ENCODE measurements around the gene PRG3. TPM values are rescaled to one million over a fixed set of nuclear protein-coding genes. Genes with fewer than 3 reads are reported as not detected.

PRG3 gene
- total RNA-seq, 2 experiments from 2014 or later: not detected

DNA sequence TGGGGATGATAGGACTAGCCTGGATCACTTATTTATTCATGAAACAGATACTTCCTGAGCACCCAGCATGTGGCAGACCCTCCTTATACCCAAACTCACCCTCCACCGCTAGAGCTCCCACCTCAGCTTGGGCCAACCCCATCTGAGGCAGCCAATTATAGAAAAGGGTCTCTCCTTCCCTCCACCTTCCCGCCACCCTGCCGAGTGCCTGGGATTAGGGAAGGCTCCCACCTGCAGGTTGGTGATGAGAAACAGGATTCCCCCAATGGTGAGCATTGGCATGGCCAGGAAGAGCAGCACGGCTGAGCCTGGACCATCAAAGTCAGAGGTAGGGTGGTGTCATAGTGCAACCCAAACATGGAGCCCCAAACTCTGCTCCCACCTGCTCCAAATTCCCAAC, 40.1 kb upstream of the PRG3 start:
- Mint-ChIP-seq H3K36me3 (ENCODE audit: low read depth) (peaks cover 77% of the 10 kb centered on the region), H3K27ac (peak overlapping the region; percentile 41), H3K4me1 (peaks cover 60% of the 10 kb centered on the region), H3K9me3 (no peaks in the 10 kb centered on the region), H3K4me3 (no peak overlapping the region), H3K27me3 (no peaks in the 10 kb centered on the region)
- no peak for DNase-seq
- ChIA-PET POLR2A (no interaction called here), CTCF (interaction anchor here (1.3 to 2.2 kb wide), 2 partner anchors 16 to 72 kb away, joined by 3 to 7 read pairs; no protein-coding TSS in a partner anchor)

DNA sequence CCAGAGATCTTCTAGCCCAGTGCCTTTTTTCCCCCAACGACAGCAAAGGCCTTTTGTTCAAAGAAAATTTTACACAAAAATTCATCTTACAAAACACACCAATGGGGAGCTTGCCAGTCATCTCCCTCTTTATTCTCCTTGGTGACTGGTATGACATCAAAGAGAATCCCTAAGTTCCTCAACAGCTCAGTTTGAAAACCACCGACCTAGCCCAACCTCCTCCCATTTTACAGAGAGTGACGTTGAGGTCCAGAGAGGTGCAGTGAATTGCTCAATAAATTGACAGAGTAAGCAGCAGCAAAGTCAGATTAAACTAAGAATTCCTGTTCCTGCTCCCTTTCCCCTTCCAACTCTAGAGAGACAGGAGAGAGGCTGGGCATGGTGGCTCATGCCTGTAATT, 38.2 kb upstream of the PRG3 start:
- POLR2A ChIA-PET: no interaction called here
- DNase-seq: no peak
- H3K27ac Mint-ChIP-seq: peak overlapping the region; percentile 41
- CTCF ChIA-PET: interaction anchor here (0.6 to 1.4 kb wide), 4 partner anchors 12 to 1142 kb away, joined by 3 read pairs; no protein-coding TSS in a partner anchor
- peaks cover 83% of the 10 kb centered on the region for H3K36me3 Mint-ChIP-seq (ENCODE audit: low read depth)
- H3K4me1 Mint-ChIP-seq: peaks cover 47% of the 10 kb centered on the region
- no peaks in the 10 kb centered on the region for H3K9me3 Mint-ChIP-seq
- no peak overlapping the region for H3K4me3 Mint-ChIP-seq
- no peaks in the 10 kb centered on the region for H3K27me3 Mint-ChIP-seq

DNA sequence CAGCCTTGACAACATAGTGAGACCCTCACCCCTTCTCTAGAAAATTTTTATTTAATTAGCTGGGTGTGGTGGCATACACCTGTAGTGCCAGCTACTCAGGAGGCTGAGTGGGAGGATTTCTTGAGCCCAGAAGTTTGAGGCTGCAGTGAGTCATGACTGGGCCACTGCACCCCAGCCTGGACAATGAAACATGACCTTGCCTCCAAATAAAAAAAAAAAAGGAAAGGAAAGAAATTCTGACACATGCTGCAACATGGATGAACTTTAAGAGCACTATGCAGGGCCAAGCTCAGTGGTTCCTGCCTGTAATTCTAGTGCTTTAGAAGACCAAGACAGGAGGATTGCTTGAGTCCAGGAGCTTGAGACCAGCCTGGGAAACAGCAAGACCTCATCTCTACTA, 37.2 kb upstream of the PRG3 start:
- Mint-ChIP-seq H3K9me3 (no peaks in the 10 kb centered on the region), H3K27ac (no peak overlapping the region), H3K4me1 (peaks cover 48% of the 10 kb centered on the region), H3K27me3 (no peaks in the 10 kb centered on the region), H3K4me3 (no peak overlapping the region), H3K36me3 (ENCODE audit: low read depth) (peaks cover 88% of the 10 kb centered on the region)
- CTCF ChIA-PET: interaction anchor here (0.7 to 1.6 kb wide), 4 partner anchors 9 to 127 kb away, joined by 3 to 5 read pairs (median 3); partner anchors contain the start of gene SLC43A3
- no peak for DNase-seq
- POLR2A ChIA-PET: no interaction called here

DNA sequence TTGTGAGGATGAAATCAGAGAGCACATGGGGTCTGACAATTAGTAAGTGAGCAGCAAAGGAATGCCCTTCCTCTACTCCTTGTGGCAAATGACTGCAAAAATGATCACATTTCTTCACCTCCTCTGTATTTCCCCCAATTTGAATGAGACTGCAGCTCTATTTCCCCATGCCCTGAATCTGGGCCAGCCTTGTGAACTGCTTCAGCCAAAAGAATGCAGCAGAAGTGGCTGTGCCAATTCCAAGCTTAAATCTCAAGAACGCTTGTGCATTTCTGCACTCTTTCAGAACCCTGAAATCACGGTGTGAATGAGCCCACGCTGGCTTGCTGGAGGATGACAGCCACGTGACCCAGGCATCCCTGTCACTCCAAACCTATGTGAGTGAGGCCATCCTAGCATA, 36.1 kb upstream of the PRG3 start:
- POLR2A ChIA-PET: no interaction called here
- CTCF ChIA-PET: interaction anchor here (1.0 to 1.6 kb wide), 3 partner anchors 9 to 97 kb away, joined by 3 to 5 read pairs (median 3); partner anchors contain the start of gene SLC43A3
- Mint-ChIP-seq H3K9me3 (no peaks in the 10 kb centered on the region), H3K27ac (no peak overlapping the region), H3K36me3 (ENCODE audit: low read depth) (peaks cover 84% of the 10 kb centered on the region), H3K27me3 (no peaks in the 10 kb centered on the region), H3K4me1 (peaks cover 41% of the 10 kb centered on the region), H3K4me3 (no peak overlapping the region)
- no peak for DNase-seq

DNA sequence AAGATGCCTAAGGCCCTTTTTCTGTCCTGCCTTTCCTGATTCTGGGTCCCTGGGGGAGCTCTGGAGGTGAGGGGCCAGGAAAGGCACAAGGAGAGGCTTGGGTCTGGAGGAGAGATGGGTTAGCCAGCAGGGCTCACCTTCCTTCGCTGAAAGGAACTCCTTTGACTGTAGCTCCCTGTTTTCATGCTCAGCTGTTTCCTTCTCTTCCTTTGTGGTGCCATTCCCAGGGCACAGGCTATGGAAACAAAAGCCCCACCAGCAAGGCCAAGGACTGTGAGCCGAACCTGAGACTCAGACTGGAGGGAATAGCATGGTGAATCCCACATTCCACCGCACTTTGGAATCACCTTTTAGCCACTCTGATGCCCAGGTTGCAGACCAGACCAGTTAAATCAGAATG, 35.5 kb upstream of the PRG3 start:
- H3K27me3 Mint-ChIP-seq: no peaks in the 10 kb centered on the region
- no peak overlapping the region for H3K4me3 Mint-ChIP-seq
- ChIA-PET CTCF (interaction anchor here (1.0 to 1.2 kb wide), 2 partner anchors 8 to 98 kb away, joined by 3 read pairs; no protein-coding TSS in a partner anchor), POLR2A (no interaction called here)
- peaks cover 82% of the 10 kb centered on the region for H3K36me3 Mint-ChIP-seq (ENCODE audit: low read depth)
- no peak overlapping the region for H3K27ac Mint-ChIP-seq
- H3K9me3 Mint-ChIP-seq: no peaks in the 10 kb centered on the region
- peaks cover 35% of the 10 kb centered on the region for H3K4me1 Mint-ChIP-seq
- no peak for DNase-seq

DNA sequence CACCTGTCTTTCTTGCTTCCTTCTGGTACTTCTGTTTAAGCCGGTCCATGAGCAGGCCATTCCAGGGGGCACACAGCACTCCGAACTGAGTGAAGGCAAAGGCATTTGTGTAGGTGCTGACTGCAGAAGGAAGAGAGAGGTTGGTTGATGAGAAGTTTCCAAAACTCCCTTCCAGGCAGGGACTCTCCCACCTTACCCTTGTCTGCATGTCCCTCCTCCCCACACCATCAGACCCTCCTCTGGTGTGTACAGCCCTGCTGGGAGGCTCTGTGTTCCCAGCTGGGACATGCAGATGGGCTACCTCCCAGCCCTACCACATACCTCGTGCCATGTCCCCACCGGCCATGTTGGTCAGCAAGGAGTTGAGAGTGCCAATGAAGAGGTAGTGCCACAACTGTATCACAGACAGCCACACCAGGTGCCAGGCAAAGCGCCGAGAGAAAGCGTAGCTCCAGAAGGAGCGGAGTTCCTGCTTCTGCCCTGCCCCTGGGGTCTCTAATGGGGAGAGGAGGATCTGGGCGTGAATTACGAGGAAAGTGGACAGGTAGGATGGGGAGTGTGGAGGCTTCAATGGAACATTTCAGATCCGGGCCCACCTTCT, 33.8 kb upstream of the PRG3 start:
- Mint-ChIP-seq H3K4me3 (no peak overlapping the region), H3K27ac (no peak overlapping the region), H3K36me3 (ENCODE audit: low read depth) (peaks cover 78% of the 10 kb centered on the region), H3K9me3 (no peaks in the 10 kb centered on the region), H3K4me1 (peaks cover 25% of the 10 kb centered on the region), H3K27me3 (no peaks in the 10 kb centered on the region)
- POLR2A ChIA-PET: no interaction called here
- CTCF ChIA-PET: interaction anchor here (0.6 kb wide), 1 partner anchor 140 kb away, joined by 4 read pairs; no protein-coding TSS in a partner anchor
- no peak for DNase-seq

DNA sequence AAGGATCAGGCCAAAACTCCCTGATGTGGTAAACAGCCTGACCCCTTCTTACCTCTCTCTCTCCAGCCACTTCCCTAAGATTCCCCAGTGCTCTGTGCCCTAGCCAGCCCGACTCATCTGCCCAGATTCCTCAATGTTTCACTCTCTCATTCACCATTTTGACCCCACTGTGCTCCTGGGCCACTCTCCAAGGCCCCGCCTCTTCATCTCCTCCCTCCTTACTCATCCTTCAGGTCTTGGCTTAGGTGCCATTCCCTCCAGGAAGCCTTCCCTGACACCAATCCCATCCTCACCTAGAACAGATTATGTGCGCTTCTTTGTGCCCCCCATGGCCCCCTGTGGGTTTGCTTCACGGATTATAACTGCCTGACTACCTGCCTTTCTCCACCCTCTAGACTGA, 32.7 kb upstream of the PRG3 start:
- DNase-seq: no peak
- Mint-ChIP-seq H3K27ac (peak overlapping the region; percentile 16), H3K27me3 (no peaks in the 10 kb centered on the region), H3K9me3 (no peaks in the 10 kb centered on the region), H3K36me3 (ENCODE audit: low read depth) (peaks cover 79% of the 10 kb centered on the region), H3K4me1 (peaks cover 22% of the 10 kb centered on the region), H3K4me3 (no peak overlapping the region)
- ChIA-PET CTCF (interaction anchor here (0.6 kb wide), 1 partner anchor 141 kb away, joined by 4 read pairs; no protein-coding TSS in a partner anchor), POLR2A (no interaction called here)

DNA sequence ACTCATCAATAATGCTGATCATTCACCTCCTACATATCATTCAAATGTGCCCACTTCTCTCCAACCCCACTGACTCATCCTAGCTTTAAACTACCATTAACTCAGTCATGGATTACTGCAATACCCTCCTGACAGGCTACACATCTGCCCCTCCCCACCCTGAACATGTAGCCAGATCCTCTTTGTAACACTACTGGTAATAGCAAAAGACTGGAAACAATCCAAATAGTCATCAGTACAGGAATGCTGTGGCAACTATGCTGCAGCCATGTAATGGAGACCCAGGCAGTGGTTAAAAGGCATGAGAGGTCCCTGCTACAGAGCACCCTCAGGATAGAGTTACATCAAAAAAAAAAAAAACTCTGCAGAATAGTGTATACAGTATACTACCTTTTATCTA, 29.3 kb upstream of the PRG3 start:
- no peak overlapping the region for H3K4me3 Mint-ChIP-seq

DNA sequence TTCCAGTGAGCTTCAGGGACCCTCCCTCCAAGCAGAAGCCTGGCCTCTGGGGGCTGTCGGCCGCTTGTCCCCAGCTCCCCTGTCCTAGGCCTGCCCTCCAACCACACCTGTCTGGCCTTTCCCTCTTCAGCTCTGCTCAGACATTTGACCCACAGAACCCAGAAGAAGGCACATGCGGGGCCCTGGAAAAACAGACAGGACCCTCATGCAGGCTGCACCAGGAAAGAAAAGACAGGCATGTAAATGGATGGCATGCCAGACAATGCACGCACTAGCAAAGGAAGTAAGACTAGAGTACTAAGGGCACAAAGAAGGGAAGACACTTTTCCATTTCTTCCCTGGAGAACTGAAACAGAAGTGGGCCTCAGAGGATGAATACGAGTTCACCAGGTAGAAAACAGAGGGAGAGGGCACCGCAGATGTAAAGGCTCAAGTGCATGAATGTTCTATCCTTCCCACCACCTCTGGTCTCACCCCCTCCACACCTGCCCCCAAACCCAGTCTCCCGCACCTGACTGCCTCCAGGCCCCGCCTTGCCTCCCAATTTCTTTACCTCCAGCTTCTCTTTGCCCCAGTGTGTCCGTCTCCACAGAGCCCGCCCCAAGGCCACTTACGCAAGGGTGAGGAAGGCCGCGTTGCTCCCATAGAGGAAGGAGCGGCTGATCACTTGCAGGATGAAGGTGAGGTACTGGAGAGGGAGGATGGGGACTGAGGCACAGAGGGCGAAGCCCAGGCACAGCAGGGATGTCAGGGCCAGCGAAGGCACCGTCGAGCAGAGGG, 28.6 kb upstream of the PRG3 start:
- ChIA-PET POLR2A (no interaction called here), CTCF (interaction anchor here (1.1 to 1.8 kb wide), 3 partner anchors 7 to 48 kb away, joined by 3 read pairs; no protein-coding TSS in a partner anchor)
- peak overlapping the region; percentile 50 for H3K27ac Mint-ChIP-seq
- H3K27me3 Mint-ChIP-seq: no peaks in the 10 kb centered on the region
- H3K4me3 Mint-ChIP-seq: no peak overlapping the region
- peaks cover 46% of the 10 kb centered on the region for H3K4me1 Mint-ChIP-seq
- peaks cover 78% of the 10 kb centered on the region for H3K36me3 Mint-ChIP-seq (ENCODE audit: low read depth)
- DNase-seq: no peak
- H3K9me3 Mint-ChIP-seq: no peaks in the 10 kb centered on the region

More for the DNA sequence above, 29.3 kb upstream of the PRG3 start:
- Mint-ChIP-seq H3K4me1 (peaks cover 47% of the 10 kb centered on the region), H3K36me3 (ENCODE audit: low read depth) (peaks cover 80% of the 10 kb centered on the region), H3K27ac (peak overlapping the region; percentile 50), H3K27me3 (no peaks in the 10 kb centered on the region), H3K9me3 (no peaks in the 10 kb centered on the region)
- ChIA-PET CTCF (no interaction called here), POLR2A (no interaction called here)
- DNase-seq: no peak

DNA sequence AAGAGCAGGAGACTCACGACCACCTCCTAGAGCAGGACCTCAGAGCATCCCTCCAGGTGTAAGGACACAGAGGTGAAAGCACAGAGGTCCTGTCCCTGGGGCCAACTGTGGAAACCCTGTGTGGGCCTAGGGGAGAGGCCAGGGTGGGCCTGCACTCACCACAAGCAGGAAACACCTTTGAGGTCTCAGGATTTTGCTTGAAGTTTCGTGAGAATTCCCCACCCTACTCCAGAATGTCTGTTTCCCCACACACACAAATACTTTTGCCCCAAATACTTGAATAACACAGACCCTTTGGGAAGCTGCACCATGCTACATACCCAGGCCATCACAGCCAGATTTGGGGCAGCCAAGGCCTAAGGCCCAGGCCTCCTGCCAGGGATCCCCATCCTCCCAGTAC, 27.8 kb upstream of the PRG3 start:
- Mint-ChIP-seq H3K27ac (no peak overlapping the region), H3K9me3 (no peaks in the 10 kb centered on the region), H3K36me3 (ENCODE audit: low read depth) (peaks cover 70% of the 10 kb centered on the region), H3K27me3 (no peaks in the 10 kb centered on the region), H3K4me1 (peaks cover 41% of the 10 kb centered on the region), H3K4me3 (no peak overlapping the region)
- ChIA-PET CTCF (interaction anchor here (1.1 to 1.8 kb wide), 3 partner anchors 8 to 49 kb away, joined by 3 read pairs; no protein-coding TSS in a partner anchor), POLR2A (no interaction called here)
- no peak for DNase-seq

DNA sequence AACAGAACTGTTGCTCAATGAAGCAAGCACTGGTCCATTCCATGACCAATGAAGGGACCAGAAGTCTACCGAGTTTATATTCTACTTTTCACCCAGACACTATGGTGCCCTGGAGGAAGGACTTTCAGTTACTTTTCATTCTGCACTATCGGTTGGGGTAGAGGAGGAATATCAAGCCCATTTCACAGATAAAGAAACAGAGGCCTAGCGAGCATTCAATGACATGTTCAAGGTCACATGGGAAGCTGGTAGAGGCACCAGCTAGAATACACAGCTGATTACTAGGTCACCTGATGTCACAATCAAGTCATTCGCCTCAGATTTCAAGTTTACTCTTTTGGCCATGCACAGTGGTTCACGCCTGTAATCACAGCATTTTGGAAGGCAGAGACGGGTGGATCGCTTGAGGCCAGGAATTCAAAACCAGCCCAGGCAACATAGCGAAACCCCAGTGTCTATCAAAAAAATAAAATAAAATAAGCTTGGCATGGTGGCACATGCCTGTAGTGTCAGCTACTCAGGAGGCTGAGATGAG, 27.1 kb upstream of the PRG3 start:
- Mint-ChIP-seq H3K4me1 (peaks cover 35% of the 10 kb centered on the region), H3K9me3 (no peaks in the 10 kb centered on the region), H3K36me3 (ENCODE audit: low read depth) (peaks cover 63% of the 10 kb centered on the region), H3K4me3 (no peak overlapping the region), H3K27ac (peak overlapping the region; percentile 3), H3K27me3 (no peaks in the 10 kb centered on the region)
- DNase-seq: no peak
- ChIA-PET POLR2A (no interaction called here), CTCF (interaction anchor here (1.8 kb wide), 1 partner anchor 9 kb away, joined by 3 read pairs; no protein-coding TSS in a partner anchor)

DNA sequence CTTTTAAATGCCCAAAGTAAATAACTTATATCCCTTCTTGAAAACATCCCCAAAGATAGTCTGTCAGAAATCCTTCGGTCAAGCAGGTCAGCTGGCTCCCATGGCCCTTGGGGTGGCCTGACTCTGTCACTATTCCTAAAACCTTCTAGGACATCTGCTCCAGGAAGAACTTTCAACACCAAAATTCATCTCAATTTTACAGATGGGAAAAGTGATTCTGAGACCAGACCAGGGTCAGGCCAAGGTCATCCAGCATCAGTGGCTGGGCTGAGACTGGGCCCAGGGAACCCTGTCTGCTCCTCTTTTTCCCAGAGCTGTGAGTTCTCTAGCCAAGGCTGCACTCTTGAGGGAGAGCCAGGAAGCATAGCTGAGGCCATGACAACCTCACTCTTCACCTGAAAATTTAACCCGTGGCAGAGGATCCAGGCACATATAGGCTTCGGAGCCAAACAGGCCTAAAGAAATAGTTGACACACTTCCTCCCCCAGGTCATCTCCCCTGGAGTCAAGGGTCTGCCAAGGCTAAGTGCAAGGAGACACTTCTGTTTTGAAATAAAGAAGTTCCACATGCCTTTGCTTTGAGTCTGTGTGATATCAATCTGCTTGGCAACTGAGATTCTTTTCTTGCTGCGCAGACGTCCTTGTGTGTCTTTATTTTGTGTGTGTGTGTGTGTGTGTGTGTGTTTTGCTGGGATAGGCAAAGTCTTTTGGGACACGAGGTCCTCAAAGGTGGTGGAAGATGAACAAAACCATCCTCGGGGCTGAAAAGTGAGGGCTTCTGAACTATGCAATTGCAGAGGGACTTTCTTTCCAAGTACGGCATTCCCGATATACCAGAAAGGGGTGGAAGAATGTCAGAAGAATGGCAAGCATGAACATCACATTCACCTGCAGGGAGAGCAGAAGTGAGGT, 26.3 kb upstream of the PRG3 start:
- Mint-ChIP-seq H3K9me3 (no peaks in the 10 kb centered on the region), H3K4me1 (peaks cover 31% of the 10 kb centered on the region), H3K27me3 (no peaks in the 10 kb centered on the region), H3K36me3 (ENCODE audit: low read depth) (peaks cover 58% of the 10 kb centered on the region), H3K27ac (peak overlapping the region; percentile 3), H3K4me3 (no peak overlapping the region)
- ChIA-PET CTCF (interaction anchor here (0.9 to 1.8 kb wide), 3 partner anchors 10 to 57 kb away, joined by 3 read pairs; no protein-coding TSS in a partner anchor), POLR2A (no interaction called here)
- DNase-seq: no peak

Data from activated CD4-positive, alpha-beta T cell treated with anti-CD3 and anti-CD28 coated beads, Interleukin-2, amount 10 ng/mL, durations not matched to agents 7 days and 5 days (primary cell).